NT2/D1 (cell line): ENCODE results near the gene ADCY7.

Experiments used
- SUZ12 ChIP-seq: IDR thresholded peaks from 2 replicates; pipeline ENCODE4 v1.6.1; 2011; ENCODE audit not compliant: insufficient read length, insufficient read depth; ENCODE audit errors: extremely low read depth
- YY1 ChIP-seq: IDR thresholded peaks from 2 replicates; pipeline ENCODE4 v1.6.1; 2011; ENCODE audit not compliant: insufficient read length, insufficient read depth
- ZNF274 ChIP-seq: IDR thresholded peaks from 2 replicates; pipeline ENCODE4 v1.6.1; 2011; ENCODE audit warnings: mild to moderate bottlenecking, low read depth, low read length

DNA sequence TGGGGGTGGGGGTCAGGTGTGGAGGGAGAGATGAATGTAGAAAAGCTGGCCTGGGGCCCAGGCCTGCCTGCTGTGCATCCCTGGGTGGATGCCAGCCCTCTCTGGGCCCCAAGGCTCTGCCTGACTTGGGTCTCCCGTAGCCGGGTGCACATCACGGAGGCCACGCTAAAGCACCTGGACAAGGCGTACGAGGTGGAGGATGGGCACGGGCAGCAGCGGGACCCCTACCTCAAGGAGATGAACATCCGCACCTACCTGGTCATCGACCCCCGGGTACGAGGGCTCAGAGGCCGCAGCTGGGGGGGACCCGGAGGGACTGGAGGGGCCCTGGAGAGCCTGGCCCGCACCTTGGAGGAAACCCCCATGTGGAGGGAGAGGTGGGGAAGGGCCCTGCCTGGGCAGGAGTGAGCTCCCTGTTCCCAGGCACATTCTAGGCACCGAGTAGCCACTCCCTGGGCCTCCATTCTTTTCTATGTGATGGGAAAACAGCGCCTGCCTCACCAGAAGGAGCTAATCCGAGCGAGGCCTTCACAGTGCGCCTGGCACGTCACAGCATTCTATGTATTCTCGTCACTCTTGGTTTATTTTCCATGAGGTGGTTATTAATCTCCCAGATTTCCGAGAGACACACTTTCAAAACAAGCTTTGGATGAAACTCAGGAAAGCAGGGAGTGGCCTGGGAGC is 34.7 kb downstream of the ADCY7 start:
- TF ChIP-seq YY1: no peak
- TF ChIP-seq ZNF274: no peak
- TF ChIP-seq SUZ12: no peak
